ENCODE results near the gene KIF4B.
"Not testable (repeated sequence)": the region's sequence is repeated elsewhere in the genome, so short reads cannot be mapped to it uniquely, and the experiment has no call there.

The KIF4B gene

DNA sequence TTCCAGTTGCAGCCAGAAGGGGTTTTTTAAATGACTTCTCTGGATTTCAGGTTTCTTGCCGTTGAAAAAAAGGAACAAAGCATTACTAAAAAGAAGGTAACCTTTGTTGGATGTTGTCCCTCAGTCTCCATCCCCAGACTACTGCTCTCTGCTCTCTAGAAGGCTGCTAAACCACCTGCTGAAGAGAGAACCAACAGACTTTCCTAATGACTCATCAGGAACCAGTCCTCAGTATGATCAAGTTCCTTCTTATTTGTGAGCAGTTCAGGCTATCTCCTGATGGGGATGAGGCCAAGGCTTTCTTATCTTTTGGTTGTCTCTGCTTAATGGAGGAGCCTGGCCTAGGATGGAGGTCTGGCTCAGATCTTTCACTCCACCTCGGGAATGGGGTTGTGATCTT is 4.1 kb downstream of the KIF4B start:
- DNase-seq (ENCODE audit: low read depth in 1 of 2, low spot score in 1 of 2) = no peak
- TF ChIP-seq JUND (IDR thresholded peaks at IDR 0.05; ENCODE audit: low read depth) = no peak

DNA sequence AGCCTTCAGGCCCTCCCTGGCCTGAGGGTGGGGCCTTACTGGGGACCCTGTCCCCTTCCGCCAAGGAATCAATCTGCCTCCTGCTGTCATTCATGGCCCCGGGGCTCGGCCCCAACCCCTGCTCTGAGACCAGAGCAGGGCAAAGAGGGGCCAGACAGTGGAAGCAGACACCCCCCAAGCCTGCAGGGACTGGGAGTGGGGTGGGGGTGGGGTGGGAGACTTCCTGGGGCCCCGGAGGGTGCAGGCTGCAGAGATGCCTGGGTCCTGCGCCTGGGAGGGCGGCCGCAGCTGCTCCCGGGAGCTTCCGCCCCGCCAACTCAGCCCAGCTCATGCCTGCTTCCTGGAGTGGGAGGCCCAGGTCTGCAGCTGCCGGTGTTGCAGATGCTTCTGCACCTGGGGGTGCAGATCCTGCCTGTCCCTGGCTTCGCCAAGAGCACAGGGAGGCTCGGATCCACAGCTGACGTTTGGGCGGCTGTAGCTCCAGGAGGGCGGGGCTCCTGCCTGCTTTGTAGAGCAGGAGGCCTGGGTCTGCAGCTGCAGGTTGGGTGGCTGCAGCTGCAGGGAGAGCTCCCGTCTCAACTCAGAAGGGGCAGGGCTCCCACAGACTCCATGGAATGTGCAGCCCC is 6.2 kb downstream of the KIF4B start:
- in situ Hi-C loops (cut with HindIII; ENCODE audit: low pct_unique_long_range_greater_than_20kb, low sequenced_read_pairs) = no loop called here
- no peak for TF ChIP-seq JUND (IDR thresholded peaks at IDR 0.05; ENCODE audit: low read depth)
- no peak for DNase-seq (ENCODE audit: low read depth in 1 of 2, low spot score in 1 of 2)

More for the DNA sequence above, 4.1 kb downstream of the KIF4B start:
- in situ Hi-C loops (cut with HindIII; ENCODE audit: low pct_unique_long_range_greater_than_20kb, low sequenced_read_pairs) = no loop called here

DNA sequence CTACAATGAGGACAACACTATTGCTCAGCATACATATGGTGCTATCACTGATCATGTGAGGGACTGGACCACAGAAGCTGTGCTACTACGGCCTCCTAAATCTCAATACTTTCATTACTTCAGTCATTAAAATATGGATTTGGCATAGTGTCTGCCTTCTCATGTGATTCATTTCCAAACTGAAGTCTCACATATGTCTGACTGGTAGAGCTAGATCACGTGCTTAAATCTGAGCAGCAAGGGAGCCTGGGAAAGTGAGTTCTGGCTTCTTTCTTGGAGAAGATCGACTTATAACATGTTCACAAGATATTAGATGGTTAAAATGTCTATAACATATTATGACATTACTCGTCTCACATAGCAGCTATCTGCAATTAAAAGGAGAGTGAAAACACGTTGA is 8.3 kb downstream of the KIF4B start:
- no peak for TF ChIP-seq JUND (IDR thresholded peaks at IDR 0.05; ENCODE audit: low read depth)
- in situ Hi-C loops (cut with HindIII; ENCODE audit: low pct_unique_long_range_greater_than_20kb, low sequenced_read_pairs) = no loop called here
- DNase-seq (ENCODE audit: low read depth in 1 of 2, low spot score in 1 of 2) = no peak

DNA sequence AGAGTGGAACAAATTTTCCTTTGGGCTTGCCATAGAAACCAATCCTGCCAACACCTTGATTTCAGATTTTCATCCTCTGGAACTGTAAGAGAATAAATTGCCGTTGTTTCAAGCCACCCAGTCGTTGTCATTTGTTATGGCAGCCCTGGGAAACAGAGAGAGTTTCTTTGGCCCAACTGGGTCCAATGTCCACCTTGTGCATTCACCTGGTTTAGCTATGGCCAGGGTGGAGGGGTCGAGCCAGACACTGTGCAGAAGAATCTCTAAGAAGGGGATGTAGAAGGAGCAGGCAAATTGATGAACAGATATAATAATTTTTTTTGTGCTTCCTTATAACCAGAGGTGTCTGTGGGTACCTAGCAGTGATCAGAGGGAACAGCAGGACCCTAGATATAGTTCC is 9.8 kb downstream of the KIF4B start:
- in situ Hi-C loops (cut with HindIII; ENCODE audit: low pct_unique_long_range_greater_than_20kb, low sequenced_read_pairs) = no loop called here

DNA sequence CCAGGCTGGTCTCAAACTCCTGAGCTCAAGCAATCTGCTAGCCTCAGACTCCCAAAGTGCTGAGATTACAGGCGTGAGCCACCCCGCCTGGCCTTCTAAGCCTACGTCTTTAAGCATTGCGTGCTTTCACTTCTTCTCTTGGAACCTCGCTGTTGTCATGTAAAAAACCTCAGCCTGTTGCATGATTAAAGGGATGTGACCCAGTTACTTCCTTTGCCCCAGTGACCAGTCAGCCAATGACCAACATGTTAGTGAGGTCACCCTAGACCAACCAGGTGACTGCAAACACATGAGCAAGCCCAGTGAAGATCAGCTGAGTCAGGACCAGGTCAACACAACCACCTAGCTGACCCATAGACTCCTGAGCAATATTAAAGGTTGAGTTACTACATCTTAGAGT is 10.5 kb downstream of the KIF4B start:
- no peak for DNase-seq (ENCODE audit: low read depth in 1 of 2, low spot score in 1 of 2)
- in situ Hi-C loops (cut with HindIII; ENCODE audit: low pct_unique_long_range_greater_than_20kb, low sequenced_read_pairs) = no loop called here

More for the DNA sequence above, 9.8 kb downstream of the KIF4B start:
- no peak for DNase-seq (ENCODE audit: low read depth in 1 of 2, low spot score in 1 of 2)
- TF ChIP-seq JUND (IDR thresholded peaks at IDR 0.05; ENCODE audit: low read depth) = no peak

DNA sequence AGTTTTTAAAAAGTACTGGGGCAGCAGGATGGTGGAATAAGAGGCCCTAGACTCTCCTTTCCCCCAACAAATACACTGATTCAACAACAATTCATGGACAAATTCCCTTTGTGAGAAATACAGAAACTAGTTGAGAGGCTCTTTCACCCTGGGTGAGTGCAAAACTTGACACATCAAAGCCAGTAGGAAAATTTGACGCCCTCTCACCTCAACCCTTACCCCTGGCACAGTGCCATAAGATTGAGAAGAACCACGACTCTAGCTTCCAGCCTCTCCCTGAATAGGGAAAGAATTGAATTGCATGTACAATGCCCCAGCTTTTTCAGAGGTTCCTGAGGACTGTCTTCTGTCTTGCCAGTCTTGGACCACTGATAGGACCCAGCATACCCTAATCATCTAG is 12.3 kb downstream of the KIF4B start:
- in situ Hi-C loops (cut with HindIII; ENCODE audit: low pct_unique_long_range_greater_than_20kb, low sequenced_read_pairs) = no loop called here
- DNase-seq (ENCODE audit: low read depth in 1 of 2, low spot score in 1 of 2) = no peak
- TF ChIP-seq JUND (IDR thresholded peaks at IDR 0.05; ENCODE audit: low read depth) = no peak

More for the DNA sequence above, 10.5 kb downstream of the KIF4B start:
- TF ChIP-seq JUND (IDR thresholded peaks at IDR 0.05; ENCODE audit: low read depth) = no peak

DNA sequence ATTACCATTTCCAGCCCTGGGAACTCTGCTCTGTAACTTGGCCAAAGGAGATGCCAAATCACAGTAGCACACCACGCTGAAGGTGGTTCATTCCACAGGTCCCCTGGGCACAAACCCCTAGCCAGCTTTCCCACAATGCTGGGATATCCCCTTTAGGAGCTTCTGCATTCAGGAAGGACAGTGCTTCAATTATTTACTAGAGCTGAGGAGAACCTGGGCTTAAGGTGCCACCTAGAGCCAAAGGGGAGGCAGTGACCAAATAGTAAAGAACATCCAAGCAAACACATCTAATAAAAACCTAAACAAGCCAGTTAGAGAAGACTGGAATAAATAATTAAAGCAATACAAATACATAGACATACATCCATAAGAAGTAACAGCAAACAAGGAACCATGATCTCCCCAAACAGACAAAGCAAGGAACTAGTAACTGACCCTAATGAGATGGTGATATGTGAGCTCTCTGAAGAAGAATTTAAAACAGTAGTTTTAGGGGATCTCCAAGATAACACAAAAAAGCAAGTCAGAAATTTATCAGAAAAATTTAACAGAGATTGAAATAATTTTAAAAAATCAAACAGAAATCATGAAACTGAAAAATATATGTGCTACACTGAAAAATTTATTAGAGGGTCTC is 14.6 kb downstream of the KIF4B start:
- in situ Hi-C loops (cut with HindIII; ENCODE audit: low pct_unique_long_range_greater_than_20kb, low sequenced_read_pairs) = no loop called here

DNA sequence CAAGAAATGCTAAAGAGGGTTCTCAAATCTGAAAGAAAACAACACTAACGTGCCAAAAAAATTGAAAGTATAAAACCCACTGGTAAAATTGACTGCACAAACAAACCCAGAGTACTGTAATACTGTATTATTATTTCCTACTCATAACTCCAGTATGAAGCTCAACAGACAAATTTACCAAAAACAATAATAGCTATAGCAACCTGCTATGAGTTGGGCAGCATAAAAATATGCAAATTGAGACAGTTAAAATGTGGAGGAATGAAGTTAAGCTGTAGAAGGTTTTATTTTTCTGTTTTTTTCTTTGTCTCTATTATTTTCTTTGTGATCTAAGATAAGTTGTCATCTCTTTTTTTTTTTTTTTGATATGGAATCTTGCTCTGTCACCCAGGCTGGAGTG is 15.7 kb downstream of the KIF4B start:
- no peak for DNase-seq (ENCODE audit: low read depth in 1 of 2, low spot score in 1 of 2)
- no peak for TF ChIP-seq JUND (IDR thresholded peaks at IDR 0.05; ENCODE audit: low read depth)
- in situ Hi-C loops (cut with HindIII; ENCODE audit: low pct_unique_long_range_greater_than_20kb, low sequenced_read_pairs) = no loop called here

More for the DNA sequence above, 14.6 kb downstream of the KIF4B start:
- TF ChIP-seq JUND (IDR thresholded peaks at IDR 0.05; ENCODE audit: low read depth) = no peak
- peak; percentile 59 to 83 for DNase-seq (ENCODE audit: low read depth in 1 of 2, low spot score in 1 of 2)

DNA sequence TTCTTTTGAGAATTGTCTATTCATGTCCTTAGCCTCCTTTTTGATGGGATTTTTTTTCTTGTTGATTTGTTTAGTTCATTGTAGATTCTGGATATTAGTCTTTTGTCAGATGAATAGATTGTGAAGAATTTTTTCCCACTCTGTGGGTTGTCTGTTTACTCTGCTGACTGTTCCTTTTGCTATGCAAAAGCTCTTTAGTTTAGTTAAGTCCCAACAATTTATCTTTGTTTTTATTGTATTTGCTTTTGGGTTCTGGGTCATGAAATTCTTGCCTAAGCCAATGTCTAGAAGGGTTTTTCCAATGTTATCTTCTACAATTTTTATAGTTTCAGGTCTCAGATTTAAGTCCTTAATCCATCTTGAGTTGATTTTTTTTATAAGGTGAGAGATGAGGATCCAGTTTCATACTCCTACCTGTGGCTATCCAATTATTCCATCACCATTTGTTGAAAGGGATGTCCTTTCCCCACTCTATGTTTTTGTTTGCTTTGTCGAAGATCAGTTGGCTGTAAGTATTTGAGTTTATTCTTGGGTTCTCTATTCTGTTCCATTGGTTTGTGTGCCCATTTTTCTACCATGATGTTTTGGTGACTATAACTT is 20.7 kb downstream of the KIF4B start:
- in situ Hi-C loops (cut with HindIII; ENCODE audit: low pct_unique_long_range_greater_than_20kb, low sequenced_read_pairs) = not testable (repeated sequence)
- peak in 1 of 2 experiments; percentile 81 for DNase-seq (ENCODE audit: low read depth in 1 of 2, low spot score in 1 of 2)
- TF ChIP-seq JUND (IDR thresholded peaks at IDR 0.05; ENCODE audit: low read depth) = peak; percentile 95

DNA sequence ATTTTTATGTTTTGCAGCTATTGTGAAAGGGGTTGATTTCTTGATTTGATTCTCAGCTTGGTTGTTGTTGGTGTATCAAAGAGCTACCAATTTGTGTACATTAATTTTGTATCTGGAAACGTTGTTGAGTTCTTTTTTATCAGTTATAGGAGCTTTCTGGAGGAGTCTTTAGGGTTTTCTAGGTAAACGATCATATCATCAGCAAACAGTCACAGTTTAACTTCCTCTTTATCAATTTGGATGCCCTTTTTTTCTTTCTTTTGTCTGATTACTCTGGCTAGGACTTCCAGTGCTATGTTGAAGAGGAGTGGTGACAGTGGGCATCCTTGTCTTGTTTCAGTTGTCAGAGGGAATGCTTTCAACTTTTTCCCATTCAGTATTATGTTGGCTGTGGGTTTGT is 21.5 kb downstream of the KIF4B start:
- in situ Hi-C loops (cut with HindIII; ENCODE audit: low pct_unique_long_range_greater_than_20kb, low sequenced_read_pairs); DNase-seq (ENCODE audit: low read depth in 1 of 2, low spot score in 1 of 2): not testable (repeated sequence)

DNA sequence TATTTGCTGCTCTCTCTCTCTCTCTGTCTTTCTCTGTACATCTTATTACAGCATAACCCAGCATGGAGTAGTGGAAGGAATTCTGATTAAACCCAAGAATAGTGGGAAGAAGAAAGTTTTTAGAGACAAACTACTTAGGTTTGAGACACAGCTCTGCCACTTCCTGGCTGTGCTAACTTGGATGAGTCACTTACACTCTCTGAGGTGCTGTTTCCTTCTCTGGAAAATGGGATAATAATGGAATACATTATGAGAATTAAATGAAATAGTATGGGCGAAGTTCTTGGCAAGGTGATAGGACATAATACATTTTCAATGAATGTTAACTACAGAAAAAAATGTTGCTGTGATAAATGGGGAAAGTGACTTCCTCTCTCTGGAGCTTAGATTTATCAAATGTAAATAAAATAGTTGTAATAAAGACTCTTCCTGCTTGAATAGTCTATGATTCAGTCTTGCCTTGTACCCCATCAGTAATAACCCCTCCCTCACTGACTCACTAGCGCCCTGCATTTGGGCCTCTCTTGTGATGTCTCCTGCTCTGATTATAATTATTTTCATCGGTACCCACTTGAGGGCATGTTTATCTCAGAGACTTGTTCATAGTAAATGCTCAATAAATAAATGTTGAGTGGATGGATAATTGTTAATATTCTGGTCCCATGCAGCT is 27.6 kb downstream of the KIF4B start:
- DNase-seq (ENCODE audit: low read depth in 1 of 2, low spot score in 1 of 2) = no peak
- in situ Hi-C loops (cut with HindIII; ENCODE audit: low pct_unique_long_range_greater_than_20kb, low sequenced_read_pairs) = no loop called here
- TF ChIP-seq JUND (IDR thresholded peaks at IDR 0.05; ENCODE audit: low read depth) = no peak

DNA sequence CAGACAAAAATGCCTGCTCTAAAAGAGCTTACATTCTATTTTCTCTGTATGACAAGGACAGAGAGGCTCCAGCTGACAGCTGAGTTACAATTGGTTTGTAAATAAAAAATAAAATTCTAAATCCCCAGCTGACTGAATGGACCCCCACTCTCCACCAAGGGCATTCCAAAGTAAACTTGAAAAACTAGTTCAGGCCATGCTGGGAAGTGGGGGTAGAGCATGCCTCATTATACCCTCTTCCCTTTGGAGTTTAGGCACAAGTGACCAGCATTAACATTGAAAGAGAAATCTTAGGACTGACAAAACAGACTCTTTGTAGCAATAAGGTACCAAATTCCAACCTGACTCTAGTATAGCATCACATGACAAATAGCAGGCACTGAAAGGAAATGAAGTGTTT is 31.0 kb downstream of the KIF4B start:
- in situ Hi-C loops (cut with HindIII; ENCODE audit: low pct_unique_long_range_greater_than_20kb, low sequenced_read_pairs) = no loop called here
- no peak for TF ChIP-seq JUND (IDR thresholded peaks at IDR 0.05; ENCODE audit: low read depth)
- no peak for DNase-seq (ENCODE audit: low read depth in 1 of 2, low spot score in 1 of 2)

DNA sequence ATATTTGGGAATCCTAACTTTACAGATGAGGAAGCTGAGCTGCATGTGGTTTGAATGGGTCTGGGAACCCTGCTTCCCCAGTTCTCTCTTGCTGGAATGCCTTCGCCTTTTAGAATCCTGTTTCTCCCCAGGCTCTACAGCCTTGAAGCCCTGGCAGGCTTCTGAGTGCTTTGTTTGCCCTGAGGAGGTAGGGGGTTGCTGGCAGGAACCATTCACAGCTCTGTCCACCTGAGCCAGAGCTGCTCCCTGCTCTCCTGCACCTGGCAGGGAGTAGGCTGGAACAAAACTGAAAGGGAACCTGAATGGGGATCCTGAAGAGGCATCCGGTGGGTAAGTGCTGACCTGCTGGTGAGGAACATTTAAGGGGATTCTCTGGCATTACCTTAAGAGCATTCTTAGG is 33.0 kb downstream of the KIF4B start:
- DNase-seq (ENCODE audit: low read depth in 1 of 2, low spot score in 1 of 2) = peak in 1 of 2 experiments; percentile 63
- in situ Hi-C loops (cut with HindIII; ENCODE audit: low pct_unique_long_range_greater_than_20kb, low sequenced_read_pairs) = no loop called here
- TF ChIP-seq JUND (IDR thresholded peaks at IDR 0.05; ENCODE audit: low read depth) = no peak
